GM12878 (cell line): ENCODE data around the gene NOXA1. TPM values are rescaled to one million over a fixed set of nuclear protein-coding genes. Genes with fewer than 3 reads are reported as not detected.
A peak's percentile ranks its signal among the peaks of the same experiment; 100 is the strongest.

Experiments
- ATAC-seq: fragments of 200-7000 bp; cut with Tn5 transposase; 3 replicates; pipeline ENCODE4 v1.9.1; 2020; ENCODE audit warnings: mild to moderate bottlenecking, moderate library complexity
- BruUV-seq: library from RNA; stranded (reverse); fragments of 400-500 nt; replicated peaks from 2 replicates; lab custom pipeline; 2021; lab: Mats Ljungman, UMichigan
- CTCF ChIA-PET: fragments of 300-600 bp; sonication (Branson Sonifier 250); formaldehyde crosslinking; extraction: SDS; loops from one replicate; lab custom pipeline; 2021; ENCODE audit warnings: inconsistent platforms; lab: Yijun Ruan, JAX
- POLR2A ChIA-PET: fragments of 350-600 bp; formaldehyde crosslinking; extraction: SDS; loops from one replicate; lab custom pipeline; 2021; ENCODE audit warnings: inconsistent platforms; lab: Charles Lee
- RAD21 ChIA-PET: fragments of 300-600 bp; sonication (Branson Sonifier 250); formaldehyde crosslinking; loops from one replicate; lab custom pipeline; 2023; ENCODE audit warnings: antibody characterized with exemption; ENCODE audit not compliant: unreplicated experiment; lab: Charles Lee
- SMC1A ChIA-PET: fragments of 300-600 bp; sonication (Branson Sonifier 250); formaldehyde crosslinking; loops from one replicate; lab custom pipeline; 2023; ENCODE audit not compliant: unreplicated experiment, uncharacterized antibody; lab: Charles Lee
- DNase-seq: peaks from one replicate; pipeline ENCODE4 v3.0.0-alpha.2; 2011; ENCODE audit warnings: low read depth, low spot score
- FAIRE-seq: peaks from 3 replicates; lab custom pipeline; 2011; peaks lifted over from hg19 to GRCh38; lab: Jason Lieb, UNC
- H2AFZ ChIP-seq: 2 replicates; pipeline ENCODE4 v1.6.0; 2011; ENCODE audit warnings: low read depth, low read length, control low read depth; ENCODE audit not compliant: control insufficient read depth
- H3K27ac ChIP-seq: 2 replicates; pipeline ENCODE4 v1.5.1; 2011; ENCODE audit warnings: control low read depth; ENCODE audit not compliant: control insufficient read depth, insufficient read depth
- H3K27me3 ChIP-seq, 2 experiments: replicated peaks in 1 of 2; 2 replicates each; pipeline versions ENCODE4 v1.6.0 to v1.6.1; 2011; ENCODE audit warnings: low read length in 1 of 2; ENCODE audit not compliant: control insufficient read depth in 2 of 2, insufficient read depth in 2 of 2
- H3K36me3 ChIP-seq, 2 experiments: 2 replicates each; pipeline ENCODE4 v1.5.1; 2011; ENCODE audit warnings: low read length in 1 of 2; ENCODE audit not compliant: control insufficient read depth in 2 of 2, insufficient read depth in 2 of 2
- H3K4me1 ChIP-seq: 2 replicates; pipeline ENCODE4 v1.6.1; 2011; ENCODE audit warnings: mild to moderate bottlenecking, low read length, moderate library complexity, mixed read lengths; ENCODE audit not compliant: control insufficient read depth, insufficient read depth
- H3K4me2 ChIP-seq: 2 replicates; pipeline ENCODE4 v1.6.0; 2011; ENCODE audit warnings: control low read depth; ENCODE audit not compliant: control insufficient read depth, insufficient read depth
- H3K4me3 ChIP-seq: fragments of 200-600 bp; sonication (generic); 2 replicates; pipeline ENCODE4 v1.5.1; 2016
- H3K79me2 ChIP-seq: 2 replicates; pipeline ENCODE4 v1.6.0; 2011; ENCODE audit warnings: low read length; ENCODE audit not compliant: control insufficient read depth, insufficient read depth
- H3K9ac ChIP-seq: 2 replicates; pipeline ENCODE4 v1.8.0; 2011; ENCODE audit warnings: low read length, control low read depth, mixed read lengths; ENCODE audit not compliant: control insufficient read depth, insufficient read depth
- H3K9me3 ChIP-seq: replicated peaks from 3 replicates; pipeline ENCODE4 v1.5.1; 2011; ENCODE audit warnings: mild to moderate bottlenecking, low read length; ENCODE audit not compliant: control insufficient read depth, insufficient read depth
- H4K20me1 ChIP-seq: 2 replicates; pipeline ENCODE4 v1.6.0; 2011; ENCODE audit not compliant: control insufficient read depth, insufficient read depth
- BHLHE40 ChIP-seq, 2 experiments: fragments of 450-650 bp in 1 of 2; IDR thresholded peaks; 2 replicates each; pipeline ENCODE4 v1.6.1; 2011 to 2017; ENCODE audit warnings: low read depth in 2 of 2, borderline replicate concordance in 1 of 2, improper control_type of control experiment in 1 of 2, low read length in 1 of 2, mild to moderate bottlenecking in 1 of 2
- DPF2 ChIP-seq: fragments of 450-650 bp; IDR thresholded peaks from 2 replicates; pipeline ENCODE4 v1.6.1; 2017; ENCODE audit warnings: mild to moderate bottlenecking
- EED ChIP-seq: sonication (generic); IDR thresholded peaks from 2 replicates; pipeline ENCODE4 v1.6.1; 2016; ENCODE audit warnings: antibody characterized with exemption, low read depth
- HDGF ChIP-seq: fragments of 450-650 bp; IDR thresholded peaks from 2 replicates; pipeline ENCODE4 v1.6.1; 2016; ENCODE audit warnings: antibody characterized with exemption
- MEF2B ChIP-seq: fragments of 450-650 bp; IDR thresholded peaks from 2 replicates; pipeline ENCODE4 v1.6.1; 2018; ENCODE audit warnings: mild to moderate bottlenecking, moderate library complexity; ENCODE audit not compliant: partially characterized antibody, poor library complexity, severe bottlenecking
- NFIC ChIP-seq: IDR thresholded peaks from 2 replicates; pipeline ENCODE4 v1.6.1; 2012; ENCODE audit warnings: low read depth, mild to moderate bottlenecking, inconsistent platforms, low read length, moderate library complexity
- NRF1 ChIP-seq: conservative IDR thresholded peaks from 2 replicates; pipeline ENCODE4 v1.6.1; 2011; ENCODE audit warnings: mild to moderate bottlenecking, low read depth, low read length, improper control_type of control experiment
- RAD21 ChIP-seq: IDR thresholded peaks from 2 replicates; pipeline ENCODE4 v1.6.1; 2011; ENCODE audit warnings: mild to moderate bottlenecking, low read depth, low read length, moderate library complexity; ENCODE audit not compliant: insufficient read depth
- RUNX3 ChIP-seq: IDR thresholded peaks from 2 replicates; pipeline ENCODE4 v1.6.1; 2012; ENCODE audit warnings: low read length, inconsistent platforms
- SIX5 ChIP-seq: IDR thresholded peaks from 2 replicates; pipeline ENCODE4 v1.6.1; 2011; ENCODE audit warnings: mild to moderate bottlenecking, low read depth, low read length, moderate library complexity; ENCODE audit not compliant: severe bottlenecking
- TCF12 ChIP-seq: IDR thresholded peaks from 2 replicates; pipeline ENCODE4 v1.6.1; 2011; ENCODE audit warnings: low read depth, mild to moderate bottlenecking, low read length
- WRNIP1 ChIP-seq: IDR thresholded peaks from 2 replicates; pipeline ENCODE4 v1.6.1; 2011; ENCODE audit warnings: low read depth, low read length, improper control_type of control experiment, borderline replicate concordance
- ZNF274 ChIP-seq: IDR thresholded peaks from one replicate; pipeline ENCODE4 v1.8.0; 2011; ENCODE audit not compliant: insufficient read length, insufficient read depth
- ZZZ3 ChIP-seq: IDR thresholded peaks from 2 replicates; pipeline ENCODE4 v1.6.1; 2011; ENCODE audit warnings: low read depth; ENCODE audit not compliant: control insufficient read depth, insufficient read length
- WGBS: methylation state at CpG from one replicate; pipeline ENCODE4 v1.1.6; 2016; ENCODE audit warnings: low lambda C conversion rate; ENCODE audit not compliant: insufficient replicate concordance, insufficient coverage; ENCODE audit errors: missing lambda C conversion rate; 5-methylcytosine and 5-hydroxymethylcytosine counted together
- in situ Hi-C: fragments of 300-500 bp; cut with MboI; formaldehyde crosslinking; loops from 9 replicates; pipeline ENCODE4 v1.14.3; 2018; ENCODE audit warnings: mixed read lengths
- intact Hi-C: fragments of 100-400 bp; cut with micrococcal nuclease; formaldehyde crosslinking; loops from one replicate; pipeline ENCODE4 v1.14.2; 2022; ENCODE audit not compliant: unreplicated experiment
- polyA plus RNA-seq, 11 experiments: library from polyadenylated mRNA; depleted of rRNA in 4 of 11; unstranded in 6 of 11; stranded (reverse) in 5 of 11; fragments of >200 nt; fragmentation: Nextera tagmentation in 4 of 11; fragmentation: Illumina TruSeq in 1 of 11; extraction: Ambion mirVana in 4 of 11; extraction: Trizol in 1 of 11; gene quantifications; 1 replicate in 1 of 11; 2 replicates in 10 of 11; pipeline versions ENCODE4 v1.2.1 to v1.2.3, GENCODE V29; 2011 to 2016; ENCODE audit warnings: inconsistent platforms in 2 of 11, missing spikeins in 2 of 11, low read depth in 1 of 11
- total RNA-seq, 4 experiments: library from RNA; depleted of rRNA in 3 of 4; stranded (reverse); fragments of >200 nt in 3 of 4; fragmentation: Illumina TruSeq in 1 of 4; extraction: Trizol in 1 of 4; gene quantifications; 2 replicates each; pipeline versions ENCODE4 v1.2.1 to v1.2.3, GENCODE V29; 2013 to 2021

NOXA1 gene
- total and polyA plus RNA-seq, 10 of the 15 experiments (the other 5 are each of a cell fraction or from before 2014, with no cell fraction given) = 0.08 to 0.20 TPM; not detected in 8

GRCh38 chr9:137470785-137471184 lies 47.6 kb downstream of the NOXA1 start:
- intact Hi-C loops (no loop called here), in situ Hi-C loops (no loop called here)
- Histone ChIP-seq H3K9me3 (peaks cover under 1% of the 10 kb centered on the region; the same call in 2 of the 3 replicates), H3K9ac (no peak overlapping the region), H4K20me1 (no peaks in the 10 kb centered on the region), H3K36me3 (no peaks in the 10 kb centered on the region), H3K4me2 (no peak overlapping the region), H3K27ac (no peak overlapping the region), H3K4me1 (no peaks in the 10 kb centered on the region), H2AFZ (no peak overlapping the region), H3K79me2 (no peaks in the 10 kb centered on the region), H3K27me3 (no peaks in the 10 kb centered on the region; a peak in 1 of 4 replicates), H3K4me3 (no peak overlapping the region)
- 0% methylated on average over 7 of the region's 7 CpGs for WGBS
- TF ChIP-seq RUNX3 = peak; percentile 36
- no peak for TF ChIP-seq ZNF274
- TF ChIP-seq WRNIP1 = no peak
- no peak for TF ChIP-seq NFIC
- TF ChIP-seq NRF1 = no peak
- TF ChIP-seq DPF2 = no peak
- TF ChIP-seq RAD21 = no peak
- TF ChIP-seq MEF2B = no peak
- TF ChIP-seq SIX5 = no peak
- TF ChIP-seq ZZZ3 = no peak
- no peak for TF ChIP-seq BHLHE40 (IDR thresholded peaks at IDR 0.05; ENCODE audit: borderline replicate concordance in 1 of 2, low read depth in 2 of 2, low read length in 1 of 2)
- TF ChIP-seq EED = no peak
- no peak for TF ChIP-seq HDGF
- peak; percentile 32; the same call in 1 of the 2 replicates for TF ChIP-seq TCF12
- POLR2A ChIA-PET = interaction anchor here (0.7 kb wide), 1 partner anchor 712 kb away, joined by 4 read pairs; no protein-coding TSS in a partner anchor
- no TSS peak for BruUV-seq
- ATAC-seq (peak; percentile 34; the same call in 1 of the 3 replicates), FAIRE-seq (no peak), DNase-seq (no peak)
- SMC1A ChIA-PET = no interaction called here
- RAD21 ChIA-PET = no interaction called here
- CTCF ChIA-PET = interaction anchor here (0.6 to 1.5 kb wide), 2 partner anchors 40 to 54 kb away, joined by 3 read pairs; no protein-coding TSS in a partner anchor
